OCI-LY1 (cell line): ENCODE data around the gene ANK3.

Experiments
- H2AFZ ChIP-seq: fragments of 200-600 bp; sonication (generic), shearing (Covaris generic); 2 replicates; pipeline ENCODE4 v1.6.0; 2014; ENCODE audit warnings: antibody characterized with exemption, mild to moderate bottlenecking, low read length
- H3F3A ChIP-seq: fragments of 200-600 bp; sonication (generic), shearing (Covaris generic); 2 replicates; pipeline ENCODE4 v1.6.0; 2014; ENCODE audit warnings: mild to moderate bottlenecking, antibody characterized with exemption, low read length, moderate library complexity; ENCODE audit not compliant: insufficient read depth
- H3K27ac ChIP-seq: fragments of 200-600 bp; sonication (generic); 2 replicates; pipeline ENCODE4 v1.5.1; 2014; ENCODE audit warnings: low read length, mixed run types, mild to moderate bottlenecking, low read depth; ENCODE audit not compliant: poor library complexity, severe bottlenecking
- H3K27me3 ChIP-seq: fragments of 200-600 bp; sonication (generic); 2 replicates; pipeline ENCODE4 v1.6.0; 2014; ENCODE audit warnings: antibody characterized with exemption, mild to moderate bottlenecking, low read length, moderate library complexity; ENCODE audit not compliant: insufficient read depth
- H3K36me3 ChIP-seq: fragments of 200-600 bp; sonication (generic); 2 replicates; pipeline ENCODE4 v1.6.1; 2014; ENCODE audit warnings: mild to moderate bottlenecking, antibody characterized with exemption, low read length, moderate library complexity, mixed read lengths; ENCODE audit not compliant: insufficient read depth
- H3K4me1 ChIP-seq: fragments of 200-600 bp; sonication (generic); 2 replicates; pipeline ENCODE4 v1.5.1; 2014; ENCODE audit warnings: mild to moderate bottlenecking, low read length, moderate library complexity; ENCODE audit not compliant: insufficient read depth, severe bottlenecking
- H3K4me2 ChIP-seq: fragments of 200-600 bp; sonication (generic), shearing (Covaris generic); 2 replicates; pipeline ENCODE4 v1.6.1; 2014; ENCODE audit warnings: low read length
- H3K4me3 ChIP-seq: fragments of 200-600 bp; sonication (generic); 2 replicates; pipeline ENCODE4 v1.5.1; 2014; ENCODE audit warnings: low read length, low read depth, mild to moderate bottlenecking, mixed read lengths; ENCODE audit not compliant: poor library complexity, severe bottlenecking
- H3K79me2 ChIP-seq: fragments of 200-600 bp; shearing (Covaris generic); 2 replicates; pipeline ENCODE4 v1.6.1; 2016; ENCODE audit warnings: mixed run types, low read length, mixed read lengths; ENCODE audit not compliant: insufficient read depth
- H3K9ac ChIP-seq: fragments of 200-600 bp; sonication (generic), shearing (Covaris generic); 2 replicates; pipeline ENCODE4 v1.6.1; 2014; ENCODE audit warnings: mild to moderate bottlenecking, low read length, mixed read lengths
- H3K9me2 ChIP-seq: fragments of 200-600 bp; sonication (generic), shearing (Covaris generic); 2 replicates; pipeline ENCODE4 v1.6.1; 2014; ENCODE audit warnings: low read depth, mild to moderate bottlenecking, low read length, mixed read lengths
- H3K9me3 ChIP-seq: fragments of 200-600 bp; shearing (Covaris generic); 2 replicates; pipeline ENCODE4 v1.6.1; 2014; ENCODE audit warnings: low read length, mixed read lengths
- H4K20me1 ChIP-seq: fragments of 200-600 bp; sonication (generic), shearing (Covaris generic); 2 replicates; pipeline ENCODE4 v1.6.0; 2016; ENCODE audit warnings: mild to moderate bottlenecking, low read length; ENCODE audit not compliant: insufficient read depth
- CTCF ChIP-seq: fragments of 200-600 bp; sonication (generic), shearing (Covaris generic); IDR thresholded peaks from 2 replicates; pipeline ENCODE4 v1.5.1; 2017; ENCODE audit warnings: mild to moderate bottlenecking, antibody characterized with exemption, low read length, moderate library complexity, mixed read lengths
- EZH2 ChIP-seq: fragments of 200-600 bp; sonication (generic), shearing (Covaris generic); IDR thresholded peaks from 2 replicates; pipeline ENCODE4 v1.8.0; 2017; ENCODE audit warnings: borderline replicate concordance, mixed run types, mild to moderate bottlenecking, antibody characterized with exemption, low read length, moderate library complexity, mixed read lengths

Gene ANK3

GRCh38 chr10:60139290-60139689 lies 250.4 kb downstream of the ANK3 start:
- no peaks in the 10 kb centered on the region for H3K9me2 ChIP-seq
- H3K4me2 ChIP-seq = no peak overlapping the region
- no peak overlapping the region for H3K4me3 ChIP-seq
- peaks cover 17% of the 10 kb centered on the region for H3K4me1 ChIP-seq
- no peaks in the 10 kb centered on the region for H3F3A ChIP-seq
- H3K27me3 ChIP-seq = no peaks in the 10 kb centered on the region
- peaks cover 5% of the 10 kb centered on the region; the same call in 1 of the 2 replicates for H3K36me3 ChIP-seq
- no peak for TF ChIP-seq CTCF
- TF ChIP-seq EZH2 = no peak
- H3K9ac ChIP-seq = no peak overlapping the region
- no peaks in the 10 kb centered on the region for H4K20me1 ChIP-seq
- H3K9me3 ChIP-seq = no peaks in the 10 kb centered on the region
- H3K27ac ChIP-seq = no peak overlapping the region
- no peaks in the 10 kb centered on the region for H3K79me2 ChIP-seq
- no peak overlapping the region for H2AFZ ChIP-seq

- Histone ChIP-seq H3K4me2 (no peak overlapping the region), H3K4me3 (no peak overlapping the region)
Observed at GRCh38 chr10:60138842-60139241, 250.8 kb downstream of the ANK3 start.

GRCh38 chr10:60138026-60138425 lies 251.6 kb downstream of the ANK3 start:
- H3K9me3 ChIP-seq = no peaks in the 10 kb centered on the region
- no peaks in the 10 kb centered on the region for H3F3A ChIP-seq
- TF ChIP-seq CTCF = no peak
- TF ChIP-seq EZH2 = no peak
- H3K4me1 ChIP-seq = peaks cover 17% of the 10 kb centered on the region
- no peak overlapping the region for H3K4me3 ChIP-seq
- H3K4me2 ChIP-seq = no peak overlapping the region
- no peak overlapping the region for H3K9ac ChIP-seq
- no peak overlapping the region for H3K27ac ChIP-seq
- H3K27me3 ChIP-seq = no peaks in the 10 kb centered on the region
- H3K79me2 ChIP-seq = no peaks in the 10 kb centered on the region
- H2AFZ ChIP-seq = no peak overlapping the region
- no peaks in the 10 kb centered on the region for H3K9me2 ChIP-seq
- H3K36me3 ChIP-seq = peaks cover 5% of the 10 kb centered on the region; the same call in 1 of the 2 replicates
- no peaks in the 10 kb centered on the region for H4K20me1 ChIP-seq

More at GRCh38 chr10:60138842-60139241, 250.8 kb downstream of the ANK3 start:
- Histone ChIP-seq H2AFZ (no peak overlapping the region), H3K27me3 (no peaks in the 10 kb centered on the region), H4K20me1 (no peaks in the 10 kb centered on the region), H3K9ac (no peak overlapping the region), H3K9me2 (no peaks in the 10 kb centered on the region), H3K79me2 (no peaks in the 10 kb centered on the region), H3K9me3 (no peaks in the 10 kb centered on the region), H3K36me3 (peaks cover 5% of the 10 kb centered on the region; the same call in 1 of the 2 replicates), H3K27ac (no peak overlapping the region), H3K4me1 (peaks cover 17% of the 10 kb centered on the region), H3F3A (no peaks in the 10 kb centered on the region)
- TF ChIP-seq CTCF (no peak), EZH2 (no peak)
